Measurements from ENCODE around the gene ACOXL. TPM values are rescaled to one million over a fixed set of nuclear protein-coding genes. Genes with fewer than 3 reads are reported as not detected.

The ACOXL gene
- total and polyA plus RNA-seq, 10 of the 15 experiments (the other 5 are each of a cell fraction or from before 2014, with no cell fraction given): 0.05 to 1.3 (median 0.71) TPM

DNA sequence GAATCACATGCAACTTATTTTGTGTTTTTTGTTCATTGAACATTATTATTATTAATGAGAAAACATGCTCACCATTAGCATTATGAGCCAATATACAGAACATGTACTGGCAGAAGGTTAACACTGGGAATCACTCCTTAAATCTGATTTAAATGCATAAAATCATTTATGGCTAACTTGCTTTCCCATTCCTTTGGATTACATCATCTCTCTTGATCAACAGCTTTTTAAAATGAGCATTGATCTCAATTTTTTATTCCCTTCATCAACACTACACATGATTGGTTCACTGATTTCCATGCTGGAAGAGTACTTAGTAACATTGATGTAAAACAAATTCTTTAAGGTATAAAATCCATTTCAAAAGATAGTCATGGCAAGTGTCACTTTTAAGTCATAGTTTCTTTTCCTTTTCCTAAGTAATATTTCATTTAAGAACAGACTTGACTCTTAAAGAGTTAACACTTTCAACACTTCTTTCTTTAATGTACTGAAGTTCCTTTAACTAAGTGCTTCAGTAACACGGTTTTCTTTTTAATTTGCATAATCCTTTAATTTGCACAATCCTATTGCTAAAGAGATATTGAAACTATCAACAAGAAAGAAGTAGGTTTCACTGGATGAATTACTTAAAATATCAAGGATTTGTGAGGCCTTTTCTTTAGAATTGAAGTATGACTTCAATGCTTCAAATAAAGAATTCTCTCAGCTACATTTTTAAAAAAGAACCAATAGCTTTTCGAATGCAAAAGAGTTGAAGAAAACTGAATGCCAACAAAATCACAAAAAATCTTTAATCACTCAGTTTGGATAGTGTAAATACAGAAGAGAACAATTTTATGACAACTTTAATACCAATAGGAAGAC, 29.6 kb upstream of the ACOXL start:
- Histone ChIP-seq H3K27me3 (replicated peaks in 1 of 2; ENCODE audit: control insufficient read depth in 2 of 2, insufficient read depth in 2 of 2, low read length in 1 of 2) (no peaks in the 10 kb centered on the region), H3K9ac (ENCODE audit: control insufficient read depth, insufficient read depth, low read length) (no peak overlapping the region), H3K4me2 (ENCODE audit: control insufficient read depth, insufficient read depth) (no peak overlapping the region), H3K9me3 (replicated peaks; ENCODE audit: control insufficient read depth, insufficient read depth, low read length) (no peaks in the 10 kb centered on the region), H3K27ac (ENCODE audit: control insufficient read depth, insufficient read depth) (no peak overlapping the region), H3K79me2 (ENCODE audit: control insufficient read depth, insufficient read depth, low read length) (no peaks in the 10 kb centered on the region), H2AFZ (ENCODE audit: control insufficient read depth, low read depth, low read length) (no peak overlapping the region), H3K4me1 (ENCODE audit: control insufficient read depth, insufficient read depth, low read length) (no peaks in the 10 kb centered on the region), H3K36me3 (ENCODE audit: control insufficient read depth in 2 of 2, insufficient read depth in 2 of 2, low read length in 1 of 2) (no peaks in the 10 kb centered on the region), H3K4me3 (no peak overlapping the region), H4K20me1 (ENCODE audit: control insufficient read depth, insufficient read depth) (no peaks in the 10 kb centered on the region)
- WGBS (ENCODE audit: insufficient coverage, insufficient replicate concordance, low lambda C conversion rate, missing lambda C conversion rate): 26% methylated on average over 2 of the region's 2 CpGs
- RAD21 ChIA-PET (ENCODE audit: unreplicated experiment): interaction anchor here (0.9 to 1.7 kb wide), 3 partner anchors 29 to 46 kb away, joined by 3 to 4 read pairs (median 4); partner anchors contain the start of gene ACOXL
- DNase-seq (ENCODE audit: low read depth, low spot score) (no peak), ATAC-seq (no peak), FAIRE-seq (no peak)
- SMC1A ChIA-PET (ENCODE audit: uncharacterized antibody, unreplicated experiment): interaction anchor here (1.1 to 2.9 kb wide), 6 partner anchors 10 to 46 kb away, joined by 3 to 9 read pairs (median 4); no protein-coding TSS in a partner anchor
- no TSS peak for BruUV-seq (replicated peaks)
- in situ Hi-C loops (cut with MboI): no loop called here
- TF ChIP-seq, protein P1, sequence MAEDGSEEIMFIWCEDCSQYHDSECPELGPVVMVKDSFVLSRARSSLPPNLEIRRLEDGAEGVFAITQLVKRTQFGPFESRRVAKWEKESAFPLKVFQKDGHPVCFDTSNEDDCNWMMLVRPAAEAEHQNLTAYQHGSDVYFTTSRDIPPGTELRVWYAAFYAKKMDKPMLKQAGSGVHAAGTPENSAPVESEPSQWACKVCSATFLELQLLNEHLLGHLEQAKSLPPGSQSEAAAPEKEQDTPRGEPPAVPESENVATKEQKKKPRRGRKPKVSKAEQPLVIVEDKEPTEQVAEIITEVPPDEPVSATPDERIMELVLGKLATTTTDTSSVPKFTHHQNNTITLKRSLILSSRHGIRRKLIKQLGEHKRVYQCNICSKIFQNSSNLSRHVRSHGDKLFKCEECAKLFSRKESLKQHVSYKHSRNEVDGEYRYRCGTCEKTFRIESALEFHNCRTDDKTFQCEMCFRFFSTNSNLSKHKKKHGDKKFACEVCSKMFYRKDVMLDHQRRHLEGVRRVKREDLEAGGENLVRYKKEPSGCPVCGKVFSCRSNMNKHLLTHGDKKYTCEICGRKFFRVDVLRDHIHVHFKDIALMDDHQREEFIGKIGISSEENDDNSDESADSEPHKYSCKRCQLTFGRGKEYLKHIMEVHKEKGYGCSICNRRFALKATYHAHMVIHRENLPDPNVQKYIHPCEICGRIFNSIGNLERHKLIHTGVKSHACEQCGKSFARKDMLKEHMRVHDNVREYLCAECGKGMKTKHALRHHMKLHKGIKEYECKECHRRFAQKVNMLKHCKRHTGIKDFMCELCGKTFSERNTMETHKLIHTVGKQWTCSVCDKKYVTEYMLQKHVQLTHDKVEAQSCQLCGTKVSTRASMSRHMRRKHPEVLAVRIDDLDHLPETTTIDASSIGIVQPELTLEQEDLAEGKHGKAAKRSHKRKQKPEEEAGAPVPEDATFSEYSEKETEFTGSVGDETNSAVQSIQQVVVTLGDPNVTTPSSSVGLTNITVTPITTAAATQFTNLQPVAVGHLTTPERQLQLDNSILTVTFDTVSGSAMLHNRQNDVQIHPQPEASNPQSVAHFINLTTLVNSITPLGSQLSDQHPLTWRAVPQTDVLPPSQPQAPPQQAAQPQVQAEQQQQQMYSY (CRISPR knock-in tag; IDR thresholded peaks at IDR 0.05): no peak
- no peak for TF ChIP-seq KLF5 (IDR thresholded peaks at IDR 0.05; ENCODE audit: partially characterized antibody)
- no peak for TF ChIP-seq ETV6 (conservative IDR thresholded peaks at IDR 0.05 in 1 of 2, IDR thresholded peaks at IDR 0.05 in 1 of 2; ENCODE audit: borderline replicate concordance in 1 of 2, low read depth in 1 of 2)
- no peak for TF ChIP-seq YBX1 (IDR thresholded peaks at IDR 0.05)
- no peak for TF ChIP-seq PML (IDR thresholded peaks at IDR 0.05; ENCODE audit: low read length)
- TF ChIP-seq SREBF1 (IDR thresholded peaks at IDR 0.05; ENCODE audit: low read length): no peak
- no peak for TF ChIP-seq TARDBP (IDR thresholded peaks at IDR 0.05; ENCODE audit: borderline replicate concordance)
- TF ChIP-seq TCF12 (IDR thresholded peaks at IDR 0.05; ENCODE audit: low read depth, low read length): no peak
- TF ChIP-seq IKZF2 (IDR thresholded peaks at IDR 0.05): no peak
- TF ChIP-seq, protein P2, sequence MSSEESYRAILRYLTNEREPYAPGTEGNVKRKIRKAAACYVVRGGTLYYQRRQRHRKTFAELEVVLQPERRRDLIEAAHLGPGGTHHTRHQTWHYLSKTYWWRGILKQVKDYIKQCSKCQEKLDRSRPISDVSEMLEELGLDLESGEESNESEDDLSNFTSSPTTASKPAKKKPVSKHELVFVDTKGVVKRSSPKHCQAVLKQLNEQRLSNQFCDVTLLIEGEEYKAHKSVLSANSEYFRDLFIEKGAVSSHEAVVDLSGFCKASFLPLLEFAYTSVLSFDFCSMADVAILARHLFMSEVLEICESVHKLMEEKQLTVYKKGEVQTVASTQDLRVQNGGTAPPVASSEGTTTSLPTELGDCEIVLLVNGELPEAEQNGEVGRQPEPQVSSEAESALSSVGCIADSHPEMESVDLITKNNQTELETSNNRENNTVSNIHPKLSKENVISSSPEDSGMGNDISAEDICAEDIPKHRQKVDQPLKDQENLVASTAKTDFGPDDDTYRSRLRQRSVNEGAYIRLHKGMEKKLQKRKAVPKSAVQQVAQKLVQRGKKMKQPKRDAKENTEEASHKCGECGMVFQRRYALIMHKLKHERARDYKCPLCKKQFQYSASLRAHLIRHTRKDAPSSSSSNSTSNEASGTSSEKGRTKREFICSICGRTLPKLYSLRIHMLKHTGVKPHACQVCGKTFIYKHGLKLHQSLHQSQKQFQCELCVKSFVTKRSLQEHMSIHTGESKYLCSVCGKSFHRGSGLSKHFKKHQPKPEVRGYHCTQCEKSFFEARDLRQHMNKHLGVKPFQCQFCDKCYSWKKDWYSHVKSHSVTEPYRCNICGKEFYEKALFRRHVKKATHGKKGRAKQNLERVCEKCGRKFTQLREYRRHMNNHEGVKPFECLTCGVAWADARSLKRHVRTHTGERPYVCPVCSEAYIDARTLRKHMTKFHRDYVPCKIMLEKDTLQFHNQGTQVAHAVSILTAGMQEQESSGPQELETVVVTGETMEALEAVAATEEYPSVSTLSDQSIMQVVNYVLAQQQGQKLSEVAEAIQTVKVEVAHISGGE (CRISPR knock-in tag; IDR thresholded peaks at IDR 0.05): no peak
- no peak for TF ChIP-seq ZNF24 (IDR thresholded peaks at IDR 0.05)
- POLR2A ChIA-PET: no interaction called here
- CTCF ChIA-PET: interaction anchor here (1.3 kb wide), 2 partner anchors 17 to 52 kb away, joined by 3 to 4 read pairs; no protein-coding TSS in a partner anchor
- intact Hi-C loops (cut with micrococcal nuclease; ENCODE audit: unreplicated experiment): no loop called here

Measured in GM12878 (cell line).